Hindlimb muscle (tissue), 1 donor: Measurements from ENCODE around the gene SLX4IP. TPM values are rescaled to one million over a fixed set of nuclear protein-coding genes. Genes with fewer than 3 reads are reported as not detected.

Experiments used
- DNase-seq: peaks from one replicate; pipeline ENCODE4 v3.0.0-alpha.2; 2013
- polyA plus RNA-seq: library from polyadenylated mRNA; unstranded; fragments of 120-200 nt; gene quantifications from one replicate; pipeline ENCODE4 v1.2.1, GENCODE V29; 2013; ENCODE audit not compliant: insufficient read length

Gene SLX4IP
- polyA plus RNA-seq, 1 donor = 4.9 TPM

DNA sequence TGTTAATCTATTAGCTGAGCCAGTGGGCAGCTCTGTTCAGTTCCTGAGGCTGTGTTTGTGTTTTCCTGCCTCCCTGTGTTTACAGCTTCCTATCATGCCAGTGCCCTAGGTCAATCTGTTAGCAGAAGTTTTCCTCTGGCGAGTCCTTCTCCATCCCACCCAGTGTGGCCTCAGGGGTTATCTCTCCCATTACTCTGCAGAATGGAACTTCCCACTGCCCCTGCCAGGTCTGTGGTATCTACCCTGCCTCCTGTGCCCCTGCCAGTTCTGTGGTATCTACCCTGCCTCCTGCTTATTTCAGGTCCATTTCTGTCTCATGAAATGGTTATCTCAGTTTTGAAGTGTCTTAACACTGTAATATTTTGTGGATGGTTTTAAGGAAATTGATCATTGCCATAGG is 63.1 kb downstream of the SLX4IP start:
- no peak for DNase-seq

DNA sequence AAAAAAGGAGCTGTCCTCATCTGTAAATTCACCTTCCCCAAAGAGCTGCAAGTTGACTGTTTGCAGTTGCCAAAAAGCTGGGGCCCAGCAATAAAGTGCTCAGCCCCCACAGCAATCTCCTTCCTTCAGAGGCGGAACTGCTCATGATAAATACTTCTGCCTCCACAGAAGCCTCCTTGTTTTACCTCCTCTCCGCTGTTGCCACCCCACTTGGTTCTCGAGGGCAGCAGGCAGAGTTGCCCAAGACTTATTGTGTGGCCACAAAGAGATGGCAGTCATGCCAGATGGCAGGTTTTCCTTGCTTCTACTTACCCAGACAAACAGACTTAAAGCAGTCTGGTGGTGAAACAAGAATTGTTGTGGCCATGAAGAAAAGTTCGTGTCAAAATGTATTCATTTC is 66.3 kb downstream of the SLX4IP start:
- no peak for DNase-seq

DNA sequence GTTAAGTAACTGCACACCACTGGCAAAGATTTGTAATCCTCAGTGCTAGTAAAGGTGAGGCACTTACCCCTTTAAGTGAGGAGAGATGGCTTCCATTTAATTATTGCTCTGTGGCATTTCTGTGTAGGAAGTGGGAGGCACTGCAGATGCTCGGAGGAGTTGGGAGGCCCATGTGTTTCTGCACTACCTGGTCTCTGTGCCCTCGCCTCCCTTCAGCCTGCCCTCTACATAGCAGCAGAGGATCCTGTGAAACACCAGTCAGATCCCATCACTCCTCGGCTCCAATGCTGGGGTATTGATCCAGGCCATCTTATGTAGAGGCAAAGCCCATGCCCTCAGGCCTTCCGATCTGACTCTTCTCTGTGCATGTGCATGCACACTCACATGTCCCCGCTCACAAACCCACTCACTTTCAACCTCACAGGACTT is 67.0 kb downstream of the SLX4IP start:
- no peak for DNase-seq

DNA sequence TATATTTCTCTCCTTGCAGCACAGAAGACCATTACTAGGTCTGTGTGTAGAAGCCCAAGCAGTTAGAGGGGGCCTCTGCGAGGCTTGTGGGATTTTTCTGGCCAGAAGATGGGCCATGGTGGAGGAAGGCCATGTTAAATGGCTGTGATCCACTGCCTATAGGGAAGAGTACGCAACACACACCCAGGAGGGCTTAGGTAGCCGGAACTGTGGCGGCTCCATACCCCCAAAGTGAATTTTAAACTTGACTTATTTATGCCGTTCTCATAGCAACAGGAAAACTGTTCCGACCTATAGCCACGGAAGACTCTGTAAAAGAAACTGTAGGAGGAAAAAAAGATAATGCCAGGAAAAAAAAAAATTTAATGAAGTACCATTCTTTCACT is 69.5 kb downstream of the SLX4IP start:
- DNase-seq = peak; percentile 53

DNA sequence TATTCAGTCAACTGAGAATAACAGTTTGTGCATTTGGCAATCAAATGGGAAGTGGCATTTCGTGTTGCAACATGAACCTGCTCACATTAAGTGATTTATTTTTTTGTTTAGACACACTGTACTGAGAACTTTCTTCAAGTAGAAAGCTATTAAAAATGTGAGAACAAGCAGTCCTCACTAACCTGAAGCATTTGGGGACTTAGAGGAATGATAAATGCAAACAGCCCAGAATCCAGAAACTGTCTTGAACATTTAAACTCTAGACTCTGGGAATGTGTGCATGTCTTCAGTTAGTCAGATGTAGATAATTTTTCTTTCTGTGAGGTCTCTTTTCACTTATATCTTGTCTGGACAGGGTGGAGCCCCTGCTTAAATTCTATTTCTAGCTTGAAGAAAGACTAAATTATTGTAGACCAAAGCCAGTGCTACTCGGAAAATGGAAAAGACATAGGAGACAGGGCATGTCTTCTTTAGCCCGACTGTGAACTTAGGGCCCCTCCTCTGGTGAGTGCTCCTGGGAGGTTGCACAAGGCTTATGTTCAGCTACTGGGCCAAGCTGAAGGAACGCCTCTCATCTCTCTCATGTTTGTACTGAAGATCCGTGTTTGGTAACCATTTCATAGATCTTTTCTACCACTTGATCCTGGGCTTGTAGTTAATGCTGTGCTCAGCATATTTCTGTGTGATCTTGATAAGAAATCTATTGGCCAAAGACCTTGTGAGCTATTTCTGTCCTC is 70.1 kb downstream of the SLX4IP start:
- DNase-seq = peak; percentile 51

DNA sequence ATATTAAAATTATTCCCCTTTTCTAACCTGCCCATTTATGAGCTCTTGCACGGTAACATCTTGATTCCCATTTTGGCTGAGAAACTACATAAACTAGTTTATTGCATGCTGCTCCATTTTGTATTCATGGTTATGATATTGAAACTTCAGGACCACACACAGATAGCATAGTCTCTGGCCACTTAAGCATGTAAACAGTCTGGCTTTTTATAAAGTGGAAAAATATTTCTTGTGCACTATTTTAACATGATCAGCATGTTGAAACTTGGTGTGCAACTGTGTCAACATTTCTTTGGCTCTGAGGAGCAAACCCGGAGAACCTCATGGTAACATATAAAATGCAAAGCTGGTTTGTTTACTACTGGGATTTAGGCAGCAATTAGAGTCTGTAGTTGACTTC is 70.7 kb downstream of the SLX4IP start:
- no peak for DNase-seq

DNA sequence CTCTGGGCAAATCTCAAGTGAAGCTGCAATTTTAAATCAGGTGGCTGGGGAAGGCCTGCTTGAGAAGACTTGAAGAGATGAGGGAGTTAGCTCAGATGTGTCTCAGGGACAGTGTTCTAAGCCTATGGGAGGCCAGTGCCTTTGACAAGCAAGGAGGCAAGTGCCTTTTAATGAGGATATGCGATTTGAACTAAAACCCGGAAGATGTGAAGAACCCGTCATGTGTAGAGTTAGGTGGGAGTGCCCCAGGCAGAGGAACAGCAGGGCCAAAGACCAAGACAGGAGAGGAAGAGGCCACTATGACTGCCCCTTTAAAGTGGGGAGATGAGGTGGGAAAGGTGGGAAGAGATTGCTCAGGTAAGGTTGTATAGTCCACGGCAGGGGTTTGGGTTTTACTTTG is 71.9 kb downstream of the SLX4IP start:
- DNase-seq = no peak

DNA sequence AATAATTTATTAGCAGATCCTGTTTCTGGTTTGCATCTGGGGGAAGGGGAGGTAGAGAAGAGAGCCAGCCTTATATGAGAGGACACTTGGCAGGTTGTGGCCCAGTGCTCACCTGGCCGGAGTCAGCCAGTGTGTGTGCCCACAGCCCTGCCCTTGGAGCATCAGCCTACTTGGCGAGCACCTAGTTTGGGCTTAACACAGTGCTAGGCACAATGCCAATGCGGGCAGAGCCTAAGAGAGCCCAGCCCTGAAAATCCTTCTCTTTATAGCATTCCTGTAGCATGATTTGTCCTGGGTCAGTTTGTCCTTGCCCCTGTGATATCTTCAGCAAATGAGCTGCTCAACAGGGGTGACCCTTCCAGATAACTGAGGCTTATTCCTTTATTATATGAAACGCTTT is 73.0 kb downstream of the SLX4IP start:
- no peak for DNase-seq

DNA sequence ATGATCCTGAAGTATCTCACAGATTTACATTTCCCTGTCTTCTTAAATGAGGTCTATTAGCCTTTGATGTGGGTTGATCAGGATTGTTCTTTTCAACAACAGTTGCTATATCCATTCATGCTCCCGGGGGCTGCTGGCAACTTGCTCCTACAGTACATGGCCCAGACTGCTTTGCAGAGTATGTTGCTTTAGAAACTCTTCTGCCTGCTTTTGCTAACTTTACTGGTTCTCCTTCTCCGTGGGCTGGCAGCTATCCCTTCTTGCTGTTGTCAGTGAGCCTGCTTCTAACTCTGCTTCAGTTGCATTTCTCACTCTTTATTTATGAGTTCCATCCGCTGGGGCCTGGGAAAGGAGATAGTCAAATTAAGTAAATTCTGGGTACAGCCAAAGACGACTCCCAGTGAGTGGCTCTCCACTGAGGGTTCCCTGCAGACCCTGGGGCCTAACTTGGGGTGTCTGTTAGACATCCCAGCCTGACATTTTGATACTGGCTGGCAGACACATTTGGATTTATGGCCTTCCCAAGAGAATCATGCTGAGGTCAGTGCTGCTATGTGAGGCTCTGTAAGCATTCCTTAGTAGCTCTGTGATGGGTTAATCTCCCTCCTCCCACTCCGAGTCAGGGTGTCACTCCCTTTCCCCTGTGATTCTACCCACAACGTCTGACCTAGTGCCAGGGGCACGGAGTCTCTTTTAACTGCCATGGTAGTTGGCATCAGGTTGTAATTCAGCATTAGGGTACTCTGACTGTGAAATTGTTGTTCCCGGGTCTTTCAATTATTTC is 73.6 kb downstream of the SLX4IP start:
- DNase-seq = peak; percentile 45

DNA sequence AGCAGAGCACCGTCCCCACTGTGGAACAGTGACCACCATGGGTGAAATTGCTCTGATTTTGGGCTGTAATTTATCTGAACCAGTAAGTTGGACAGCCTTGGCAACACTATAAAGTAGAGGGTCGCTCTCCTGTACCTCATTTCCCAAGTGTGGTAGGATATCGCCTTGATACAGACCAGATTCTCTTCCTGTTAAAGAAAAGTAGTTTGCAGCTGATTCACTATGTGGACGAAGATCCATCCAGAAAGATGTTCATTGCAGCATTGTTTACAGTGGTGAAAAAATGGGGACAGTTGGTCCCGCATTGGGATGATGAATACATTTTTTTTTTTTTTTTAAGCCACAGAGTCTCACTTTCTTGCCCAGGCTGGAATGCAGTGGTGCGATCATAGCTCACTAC is 74.3 kb downstream of the SLX4IP start:
- DNase-seq = no peak

DNA sequence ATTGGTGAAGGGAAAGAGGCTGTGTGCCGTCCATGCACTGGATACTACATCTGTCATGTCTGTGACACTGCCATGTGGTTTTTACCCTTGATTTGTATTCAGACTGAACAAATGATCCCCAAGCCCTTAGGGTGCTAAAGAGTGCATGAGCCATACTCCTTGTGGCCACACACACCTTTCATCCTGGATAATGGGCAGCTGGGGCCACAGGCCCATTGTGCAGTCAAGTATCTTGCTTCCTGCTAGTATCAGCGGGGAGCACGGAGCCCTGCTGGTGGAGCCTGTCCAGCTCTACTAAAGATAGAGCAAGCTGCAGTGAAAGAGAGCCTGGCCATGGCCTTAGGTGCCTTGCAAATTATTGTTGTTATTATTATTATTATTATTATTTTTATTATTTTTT is 75.1 kb downstream of the SLX4IP start:
- DNase-seq = no peak

DNA sequence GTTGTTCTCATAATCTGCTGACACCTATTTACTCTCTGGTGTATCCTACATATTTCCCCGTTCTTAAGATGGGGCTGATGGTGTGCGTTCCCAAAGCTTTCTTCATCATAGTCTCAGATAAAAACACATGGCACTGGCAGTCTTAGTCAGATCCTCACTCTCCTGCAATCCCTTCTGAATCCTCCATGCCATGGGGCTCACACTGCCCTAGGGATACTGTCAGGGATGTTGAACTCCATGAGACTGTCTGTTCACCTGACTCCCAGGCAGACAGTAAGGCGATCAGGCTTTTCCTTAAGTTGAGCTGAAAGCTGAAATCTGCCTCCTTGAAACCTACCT is 76.0 kb downstream of the SLX4IP start:
- DNase-seq = no peak

DNA sequence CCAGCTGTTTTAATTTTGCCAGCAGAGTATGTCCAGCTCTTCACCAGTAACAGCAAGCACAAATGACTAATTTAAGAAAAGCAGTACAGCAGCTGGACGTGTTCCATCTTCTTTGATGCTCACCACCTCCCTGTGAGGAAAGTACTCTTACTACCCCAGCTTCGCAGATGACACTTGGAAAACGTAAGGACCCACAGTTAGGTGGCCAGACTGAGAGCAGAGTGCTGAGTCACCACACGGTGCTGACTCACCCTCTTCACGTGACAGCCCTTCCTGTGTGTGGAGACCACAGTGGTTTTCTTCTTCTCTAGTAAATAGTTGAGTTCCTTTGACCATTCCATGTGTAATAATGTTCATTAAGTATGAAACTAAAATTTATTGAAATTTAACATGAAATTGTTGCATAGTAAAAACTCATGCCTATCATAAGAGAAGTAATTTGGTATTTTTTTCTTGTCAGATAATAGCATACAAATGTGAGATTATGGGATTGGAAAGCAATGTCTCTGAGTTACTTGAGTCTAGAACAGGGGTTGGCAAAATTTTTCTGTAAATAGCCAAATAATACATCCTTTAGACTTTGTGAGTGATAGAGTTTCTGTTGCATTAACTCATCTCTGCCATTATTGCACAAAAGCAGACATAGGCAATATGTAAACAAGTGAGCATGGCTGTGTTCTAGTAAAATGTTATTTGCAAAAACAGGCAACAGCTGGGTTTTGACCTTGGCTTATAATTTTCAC is 76.6 kb downstream of the SLX4IP start:
- peak; percentile 71 for DNase-seq

DNA sequence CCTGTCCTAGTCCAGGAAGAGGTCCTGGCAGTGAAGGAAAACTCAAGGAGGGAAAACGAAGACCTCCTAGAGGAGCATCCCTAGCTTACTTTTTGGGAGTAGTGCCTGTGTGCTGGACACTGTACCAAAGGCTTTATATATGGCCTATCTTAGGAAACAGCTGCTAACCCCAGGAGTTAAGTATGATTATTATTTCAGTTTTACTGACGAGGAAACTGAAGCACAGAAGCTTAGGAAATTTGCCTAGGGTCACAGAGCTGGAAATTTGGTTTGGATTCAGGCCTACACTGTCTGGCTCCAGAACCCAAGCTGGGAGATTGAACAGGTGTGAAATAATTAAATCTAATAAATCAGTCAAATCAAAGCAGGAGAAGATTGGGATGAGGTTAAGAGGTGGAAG is 78.0 kb downstream of the SLX4IP start:
- DNase-seq = no peak

DNA sequence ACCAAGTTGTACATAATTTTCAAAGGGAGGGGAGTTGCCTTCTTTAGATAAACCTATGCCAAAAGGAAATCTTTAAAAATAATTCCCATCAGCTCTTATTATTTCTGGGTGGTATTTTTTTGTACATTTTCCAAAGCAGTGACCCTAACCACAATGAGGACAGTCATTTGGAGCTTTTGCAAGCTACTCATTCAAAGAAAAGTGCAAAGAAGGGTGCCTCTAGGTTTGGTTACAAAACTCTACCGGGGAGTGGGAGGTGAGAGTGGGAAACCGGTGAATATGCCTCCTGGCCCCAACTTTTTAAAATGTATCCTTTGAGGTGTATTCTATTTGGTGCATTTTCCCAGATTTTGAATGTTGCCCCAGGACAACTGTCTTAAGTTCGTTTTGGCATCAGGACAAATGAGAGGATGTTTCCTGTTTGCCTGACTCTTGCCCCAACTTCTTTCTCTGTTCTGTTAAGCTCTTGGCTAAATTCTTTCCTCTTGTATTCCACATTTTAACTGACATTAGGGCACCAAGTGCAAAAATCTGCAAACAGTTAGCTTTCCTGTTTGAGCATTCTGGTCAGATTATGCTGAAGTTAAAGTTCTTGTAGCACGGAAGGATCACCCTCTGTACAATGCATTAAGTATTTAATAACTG is 78.9 kb downstream of the SLX4IP start:
- no peak for DNase-seq

DNA sequence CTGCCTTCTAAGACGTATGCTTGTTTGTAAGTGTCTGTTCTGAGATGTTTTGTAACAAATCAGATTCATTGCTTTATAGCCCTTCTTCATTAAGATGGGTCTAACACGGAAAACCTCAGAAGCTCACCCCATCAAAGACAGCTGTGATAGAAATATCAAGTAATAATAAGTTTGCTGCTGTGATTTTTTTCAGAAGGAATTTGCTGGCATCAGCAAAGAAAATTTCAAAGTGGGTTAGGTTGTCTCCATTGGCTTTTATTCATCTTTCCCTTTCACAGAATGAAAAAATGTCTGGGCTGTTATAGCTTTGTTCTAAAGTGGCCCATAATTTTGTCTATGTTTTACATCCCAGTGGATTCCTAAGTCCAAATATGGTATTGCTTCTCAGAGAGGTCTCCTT is 81.4 kb downstream of the SLX4IP start:
- no peak for DNase-seq

DNA sequence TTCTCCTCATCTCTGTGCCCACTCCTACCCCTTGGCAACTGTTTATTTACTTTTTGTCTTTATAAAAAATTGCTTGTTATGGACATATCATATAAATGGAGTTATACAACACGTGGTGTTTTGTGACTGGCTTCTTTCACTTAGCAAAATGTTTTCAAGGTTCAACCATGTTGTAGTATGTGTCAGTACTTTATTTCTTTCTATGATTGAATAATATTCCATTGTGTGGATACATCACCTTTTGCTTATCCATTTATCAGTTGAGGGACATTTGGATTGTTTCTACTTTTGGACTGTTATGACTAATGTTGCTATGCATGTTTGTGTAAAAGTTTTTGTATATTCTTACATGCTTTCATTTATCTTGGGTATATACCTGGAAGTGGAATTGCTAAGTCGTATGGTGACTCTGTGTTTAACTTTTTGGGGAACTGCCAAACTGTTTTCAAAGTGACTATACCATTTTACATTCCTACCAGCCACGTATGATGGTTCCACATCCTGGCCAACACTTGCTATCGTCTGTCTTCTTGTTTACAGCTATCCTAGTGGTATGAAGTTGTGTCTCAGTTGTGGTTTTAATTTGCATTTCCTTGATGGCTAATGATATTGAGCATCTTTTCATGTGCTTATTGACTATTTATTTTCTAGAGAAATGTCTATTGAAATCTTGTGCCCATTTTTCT is 84.4 kb downstream of the SLX4IP start:
- DNase-seq = no peak

DNA sequence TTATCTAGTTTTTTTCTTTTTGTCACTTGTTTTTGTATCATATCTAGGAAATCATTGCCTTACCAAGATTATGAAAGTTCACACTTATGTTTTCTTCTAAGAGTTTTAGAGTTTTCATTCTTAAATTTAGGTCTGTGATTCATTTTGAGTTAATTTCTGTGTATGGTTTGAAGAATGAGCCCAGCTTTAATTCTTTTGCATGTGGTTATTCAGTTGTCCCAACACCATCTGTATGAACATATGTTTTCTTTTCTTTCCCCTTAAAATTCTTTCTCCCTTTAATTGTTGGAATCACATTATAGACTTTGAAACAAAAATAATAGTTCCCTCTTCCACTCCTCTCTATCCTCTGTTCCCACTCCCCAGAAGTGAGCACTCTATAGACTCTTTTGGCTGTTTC is 85.4 kb downstream of the SLX4IP start:
- no peak for DNase-seq

DNA sequence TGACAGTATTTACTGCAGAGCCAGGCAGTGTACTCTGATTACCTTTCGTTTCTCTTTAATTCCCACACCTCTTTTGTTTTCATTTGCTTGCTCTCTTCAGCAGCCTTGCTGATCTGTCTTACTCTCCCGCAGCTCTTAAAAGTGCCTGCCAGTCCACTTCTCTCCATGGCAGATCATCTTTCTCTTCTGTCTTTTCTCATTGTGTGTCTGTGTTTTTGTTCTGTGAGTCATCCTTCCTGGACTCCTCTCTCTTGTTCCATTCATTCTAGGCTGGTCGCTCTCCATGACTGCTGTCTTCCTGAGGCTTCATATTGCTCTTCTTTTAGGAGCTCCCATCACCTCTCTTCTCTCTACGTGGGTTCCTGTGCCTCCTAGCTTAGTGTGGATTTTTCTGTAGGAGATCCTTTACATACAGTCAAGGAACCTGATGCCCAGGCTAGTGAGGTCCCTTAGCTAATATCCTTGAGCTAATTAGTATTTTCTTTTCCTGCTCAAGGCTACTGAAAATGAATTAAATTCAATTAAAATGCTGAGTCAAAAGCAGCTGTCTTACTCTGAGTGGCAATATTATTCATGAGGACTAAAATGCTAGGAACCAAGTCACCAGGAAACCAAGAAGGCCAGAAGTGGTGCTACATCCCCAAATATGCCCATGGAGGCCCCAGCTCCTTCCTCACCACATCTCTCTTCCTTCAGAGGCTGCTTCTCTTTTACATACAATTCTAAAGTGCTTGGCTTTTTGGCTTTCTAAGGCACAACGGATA is 86.1 kb downstream of the SLX4IP start:
- peak; percentile 28 for DNase-seq

DNA sequence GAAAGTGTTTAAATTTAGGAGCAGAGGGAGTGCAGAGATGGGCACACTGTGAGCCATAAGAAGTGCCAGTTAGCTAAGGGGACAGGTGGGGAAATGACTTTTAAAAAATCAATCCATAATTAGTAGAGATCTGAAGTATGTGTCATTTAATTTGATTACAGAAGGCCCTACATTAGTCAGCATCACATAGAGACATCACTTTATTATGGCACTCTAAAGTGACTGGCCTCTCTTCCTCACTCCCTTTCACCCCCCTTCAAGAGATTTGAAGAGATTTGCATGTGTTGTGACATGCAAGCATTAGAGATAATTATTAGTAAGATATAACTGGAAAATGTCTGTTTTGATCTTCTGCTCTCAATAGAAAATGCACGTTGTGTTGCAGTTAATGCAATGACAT is 86.7 kb downstream of the SLX4IP start:
- DNase-seq = no peak

DNA sequence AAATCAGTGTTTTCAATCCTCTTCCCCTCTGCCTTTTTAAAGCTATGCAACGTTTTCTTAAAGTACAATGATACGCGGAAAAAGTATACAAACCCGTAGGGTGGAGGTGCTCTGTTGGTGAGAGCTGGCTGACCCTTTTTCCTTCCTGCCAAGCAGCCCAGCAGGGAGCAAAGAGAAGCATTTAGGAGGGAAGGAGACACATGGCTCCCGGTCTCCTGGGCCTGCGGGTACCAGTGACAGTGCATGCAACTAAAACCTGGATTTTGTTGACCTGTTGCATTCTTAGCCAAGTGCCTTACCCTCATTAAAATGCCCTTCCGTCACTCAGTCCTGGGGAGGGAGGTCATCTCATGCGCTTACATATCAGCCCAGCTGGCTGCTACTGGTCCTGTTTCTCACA is 87.2 kb downstream of the SLX4IP start:
- no peak for DNase-seq

DNA sequence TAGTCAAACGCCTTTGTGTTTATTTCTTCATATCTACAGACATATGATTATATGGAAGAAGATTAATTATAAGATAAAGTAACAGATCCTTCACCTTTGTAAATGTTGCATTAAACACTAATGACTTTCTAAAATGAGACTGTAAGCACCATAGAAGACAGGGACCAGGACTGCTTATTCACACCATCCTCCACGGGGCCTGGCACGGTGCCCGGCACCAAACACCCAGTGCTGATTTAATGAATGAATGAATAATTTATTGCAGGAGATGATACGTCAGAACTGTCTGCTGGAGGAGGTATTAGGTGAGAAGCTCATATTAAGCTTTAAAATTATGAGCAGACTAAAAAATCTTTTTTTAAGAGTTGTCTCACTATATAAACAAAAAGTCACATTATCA is 88.3 kb downstream of the SLX4IP start:
- no peak for DNase-seq
